Measurements from ENCODE around the gene AHSP. TPM values are rescaled to one million over a fixed set of nuclear protein-coding genes. Genes with fewer than 3 reads are reported as not detected.

The AHSP gene
- total and polyA plus RNA-seq, 2 of the 4 experiments (the other 2 are of a cell fraction), result not detected

DNA sequence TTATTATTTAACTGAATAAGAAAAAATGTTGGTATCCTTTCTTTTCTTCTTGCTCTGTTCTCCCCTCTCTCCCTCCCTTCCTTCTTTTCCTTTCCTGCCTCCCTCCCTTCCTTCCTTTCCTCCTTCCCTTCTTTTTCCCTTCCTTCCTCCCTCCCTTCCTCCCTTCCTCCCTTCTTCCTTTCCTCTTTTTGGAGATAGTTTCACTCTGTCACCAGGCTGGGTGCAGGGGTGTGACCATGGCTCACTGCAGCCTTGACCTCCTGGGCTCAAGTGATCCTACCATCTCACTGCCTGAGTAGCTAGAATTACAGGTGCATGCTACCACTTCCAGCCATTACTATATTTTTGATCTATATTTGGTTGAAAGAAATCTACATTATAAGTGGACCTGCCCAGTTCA is 13.8 kb upstream of the AHSP start:
- no peak overlapping the region for H3K27ac ChIP-seq (ENCODE audit: insufficient read depth, low read length)
- POLR2A ChIA-PET (ENCODE audit: unreplicated experiment), result no interaction called here
- no peak overlapping the region for H4K91ac ChIP-seq (ENCODE audit: insufficient read depth, low read depth, low read length)

More for the DNA sequence above, 13.8 kb upstream of the AHSP start:
- Histone ChIP-seq H3K9ac (ENCODE audit: low read depth, low read length) (no peak overlapping the region), H3K36me3 (ENCODE audit: control insufficient read depth, insufficient read depth, low read length) (no peaks in the 10 kb centered on the region), H3K9me1 (ENCODE audit: insufficient read depth, low read length) (0 out of 2 replicates have a peak, but pooled peaks cover 2% of the 10 kb centered on the region), H3K4ac (ENCODE audit: low read depth, low read length) (no peak overlapping the region), H2BK120ac (ENCODE audit: low read depth, low read length) (no peak overlapping the region), H3K18ac (ENCODE audit: low read depth, low read length) (no peak overlapping the region), H3K4me1 (ENCODE audit: control insufficient read depth, insufficient read depth, low read length) (peaks cover 2% of the 10 kb centered on the region), H3K56ac (ENCODE audit: extremely low read depth, insufficient read depth, low read length) (no peak overlapping the region), H3K4me2 (ENCODE audit: low read depth, low read length) (no peak overlapping the region), H3K23ac (ENCODE audit: low read depth, low read length) (no peak overlapping the region), H4K5ac (ENCODE audit: low read depth, low read length) (no peak overlapping the region), H3K14ac (replicated peaks; ENCODE audit: low read depth, low read length) (no peak overlapping the region), H2AFZ (replicated peaks; ENCODE audit: low read length, poor library complexity) (no peak overlapping the region), H4K8ac (ENCODE audit: low read depth in 2 of 2, low read length in 2 of 2) (no peak overlapping the region), H3K79me1 (ENCODE audit: low read depth in 1 of 2, low read length in 2 of 2) (peaks cover 0 to 7% of the 10 kb centered on the region in 2 experiments; a peak in 2 of 4 replicates), H2BK15ac (ENCODE audit: low read depth, low read length) (no peak overlapping the region), H2BK5ac (ENCODE audit: low read depth, low read length, poor library complexity, severe bottlenecking) (no peak overlapping the region), H3K27me3 (ENCODE audit: control insufficient read depth, insufficient read depth, low read length) (no peaks in the 10 kb centered on the region), H2BK20ac (ENCODE audit: low read depth, low read length) (no peak overlapping the region), H3K4me3 (ENCODE audit: insufficient read depth, low read depth, low read length) (no peak overlapping the region), H4K20me1 (ENCODE audit: insufficient read depth, low read length) (no peaks in the 10 kb centered on the region), H2AK5ac (ENCODE audit: low read depth, low read length) (no peak overlapping the region), H3K9me3 (ENCODE audit: control insufficient read depth, insufficient read depth, low read length) (peaks cover 1% of the 10 kb centered on the region; the same call in 1 of the 2 replicates), H2AK9ac (replicated peaks; ENCODE audit: low read depth, low read length, poor library complexity) (no peak overlapping the region)
- intact Hi-C loops (cut with micrococcal nuclease), result no loop called here
- dilution Hi-C loops (cut with HindIII; ENCODE audit: low sequenced_read_pairs, unreplicated experiment), result no loop called here
- ATAC-seq (ENCODE audit: low read depth) (no peak), DNase-seq (no peak)
- TF ChIP-seq MAFK (IDR thresholded peaks at IDR 0.05; ENCODE audit: low read depth, low read length) (no peak), SMC3 (IDR thresholded peaks at IDR 0.05; ENCODE audit: low read depth, low read length) (no peak), MXI1 (IDR thresholded peaks at IDR 0.05; ENCODE audit: borderline replicate concordance, low read depth, low read length) (no peak), NFE2L2 (IDR thresholded peaks at IDR 0.05; ENCODE audit: low read depth, low read length) (no peak), RAD21 (IDR thresholded peaks at IDR 0.05; ENCODE audit: low read length) (no peak), CHD1 (IDR thresholded peaks at IDR 0.05; ENCODE audit: low read depth, low read length) (no peak), POLR2A (IDR thresholded peaks at IDR 0.05; ENCODE audit: low read depth, low read length) (no peak), BHLHE40 (IDR thresholded peaks at IDR 0.05; ENCODE audit: low read depth, low read length) (no peak), RCOR1 (IDR thresholded peaks at IDR 0.05; ENCODE audit: insufficient replicate concordance, low read length) (no peak), MAZ (IDR thresholded peaks at IDR 0.05; ENCODE audit: borderline replicate concordance, low read depth, low read length) (no peak), CEBPB (IDR thresholded peaks at IDR 0.05; ENCODE audit: low read depth, low read length) (no peak)
- TF ChIP-seq, protein P1, sequence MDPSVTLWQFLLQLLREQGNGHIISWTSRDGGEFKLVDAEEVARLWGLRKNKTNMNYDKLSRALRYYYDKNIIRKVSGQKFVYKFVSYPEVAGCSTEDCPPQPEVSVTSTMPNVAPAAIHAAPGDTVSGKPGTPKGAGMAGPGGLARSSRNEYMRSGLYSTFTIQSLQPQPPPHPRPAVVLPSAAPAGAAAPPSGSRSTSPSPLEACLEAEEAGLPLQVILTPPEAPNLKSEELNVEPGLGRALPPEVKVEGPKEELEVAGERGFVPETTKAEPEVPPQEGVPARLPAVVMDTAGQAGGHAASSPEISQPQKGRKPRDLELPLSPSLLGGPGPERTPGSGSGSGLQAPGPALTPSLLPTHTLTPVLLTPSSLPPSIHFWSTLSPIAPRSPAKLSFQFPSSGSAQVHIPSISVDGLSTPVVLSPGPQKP (IDR thresholded peaks at IDR 0.05; ENCODE audit: borderline replicate concordance, low read depth, low read length), result no peak
- TF ChIP-seq, protein P2, sequence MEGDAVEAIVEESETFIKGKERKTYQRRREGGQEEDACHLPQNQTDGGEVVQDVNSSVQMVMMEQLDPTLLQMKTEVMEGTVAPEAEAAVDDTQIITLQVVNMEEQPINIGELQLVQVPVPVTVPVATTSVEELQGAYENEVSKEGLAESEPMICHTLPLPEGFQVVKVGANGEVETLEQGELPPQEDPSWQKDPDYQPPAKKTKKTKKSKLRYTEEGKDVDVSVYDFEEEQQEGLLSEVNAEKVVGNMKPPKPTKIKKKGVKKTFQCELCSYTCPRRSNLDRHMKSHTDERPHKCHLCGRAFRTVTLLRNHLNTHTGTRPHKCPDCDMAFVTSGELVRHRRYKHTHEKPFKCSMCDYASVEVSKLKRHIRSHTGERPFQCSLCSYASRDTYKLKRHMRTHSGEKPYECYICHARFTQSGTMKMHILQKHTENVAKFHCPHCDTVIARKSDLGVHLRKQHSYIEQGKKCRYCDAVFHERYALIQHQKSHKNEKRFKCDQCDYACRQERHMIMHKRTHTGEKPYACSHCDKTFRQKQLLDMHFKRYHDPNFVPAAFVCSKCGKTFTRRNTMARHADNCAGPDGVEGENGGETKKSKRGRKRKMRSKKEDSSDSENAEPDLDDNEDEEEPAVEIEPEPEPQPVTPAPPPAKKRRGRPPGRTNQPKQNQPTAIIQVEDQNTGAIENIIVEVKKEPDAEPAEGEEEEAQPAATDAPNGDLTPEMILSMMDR (conservative IDR thresholded peaks at IDR 0.05; ENCODE audit: low read depth, low read length), result no peak
- BruUV-seq (replicated peaks), result no TSS peak
- in situ Hi-C loops (cut with MboI; ENCODE audit: low sequenced_read_pairs), result loop anchor here (25.0 kb wide), 1 partner anchor 198 kb away; a partner anchor contains a TSS
- CTCF ChIA-PET, result no interaction called here
